ENCODE results near the gene MSRB3.

The MSRB3 gene

GRCh38 chr12:65329721-65330120, 51.2 kb downstream of the MSRB3 start:
- no peaks in the 10 kb centered on the region for H3K36me3 ChIP-seq (ENCODE audit: insufficient read depth, low read length)
- H3K4me2 ChIP-seq (ENCODE audit: low read length): no peak overlapping the region
- H3K9me3 ChIP-seq (replicated peaks; ENCODE audit: low read length): no peaks in the 10 kb centered on the region
- H3K4me3 ChIP-seq (ENCODE audit: low read length): no peak overlapping the region
- H3K4me1 ChIP-seq (ENCODE audit: control insufficient read depth, insufficient read depth, low read length): peaks cover 23% of the 10 kb centered on the region
- H3K27me3 ChIP-seq (ENCODE audit: control insufficient read depth, insufficient read depth, low read length): no peaks in the 10 kb centered on the region
- no peak overlapping the region for H3K9ac ChIP-seq (ENCODE audit: low read depth, low read length)

- H3K9ac ChIP-seq (ENCODE audit: low read depth, low read length): no peak overlapping the region
- no peaks in the 10 kb centered on the region for H3K9me3 ChIP-seq (replicated peaks; ENCODE audit: low read length)
- no peaks in the 10 kb centered on the region for H3K27me3 ChIP-seq (ENCODE audit: control insufficient read depth, insufficient read depth, low read length)
- no peak overlapping the region for H3K4me2 ChIP-seq (ENCODE audit: low read length)
- peaks cover 29% of the 10 kb centered on the region for H3K4me1 ChIP-seq (ENCODE audit: control insufficient read depth, insufficient read depth, low read length)
- no peak overlapping the region for H3K4me3 ChIP-seq (ENCODE audit: low read length)
- H3K36me3 ChIP-seq (ENCODE audit: insufficient read depth, low read length): no peaks in the 10 kb centered on the region
Observed at GRCh38 chr12:65330331-65330730, 51.8 kb downstream of the MSRB3 start.

- H3K4me1 ChIP-seq (ENCODE audit: control insufficient read depth, insufficient read depth, low read length): peaks cover 39% of the 10 kb centered on the region
- H3K9me3 ChIP-seq (replicated peaks; ENCODE audit: low read length): no peaks in the 10 kb centered on the region
- no peak overlapping the region for H3K4me2 ChIP-seq (ENCODE audit: low read length)
- no peaks in the 10 kb centered on the region for H3K27me3 ChIP-seq (ENCODE audit: control insufficient read depth, insufficient read depth, low read length)
- no peaks in the 10 kb centered on the region for H3K36me3 ChIP-seq (ENCODE audit: insufficient read depth, low read length)
- H3K4me3 ChIP-seq (ENCODE audit: low read length): no peak overlapping the region
- no peak overlapping the region for H3K9ac ChIP-seq (ENCODE audit: low read depth, low read length)
Observed at GRCh38 chr12:65331456-65331855, 53.0 kb downstream of the MSRB3 start.

GRCh38 chr12:65333649-65334048, 55.2 kb downstream of the MSRB3 start:
- Histone ChIP-seq H3K4me2 (ENCODE audit: low read length) (no peak overlapping the region), H3K36me3 (ENCODE audit: insufficient read depth, low read length) (no peaks in the 10 kb centered on the region), H3K4me3 (ENCODE audit: low read length) (no peak overlapping the region), H3K4me1 (ENCODE audit: control insufficient read depth, insufficient read depth, low read length) (peaks cover 22% of the 10 kb centered on the region), H3K27me3 (ENCODE audit: control insufficient read depth, insufficient read depth, low read length) (no peaks in the 10 kb centered on the region), H3K9me3 (replicated peaks; ENCODE audit: low read length) (no peaks in the 10 kb centered on the region), H3K9ac (ENCODE audit: low read depth, low read length) (no peak overlapping the region)

GRCh38 chr12:65334521-65334920, 56.0 kb downstream of the MSRB3 start:
- Histone ChIP-seq H3K36me3 (ENCODE audit: insufficient read depth, low read length) (no peaks in the 10 kb centered on the region), H3K27me3 (ENCODE audit: control insufficient read depth, insufficient read depth, low read length) (no peaks in the 10 kb centered on the region), H3K4me1 (ENCODE audit: control insufficient read depth, insufficient read depth, low read length) (peaks cover 22% of the 10 kb centered on the region), H3K9me3 (replicated peaks; ENCODE audit: low read length) (no peaks in the 10 kb centered on the region), H3K4me3 (ENCODE audit: low read length) (no peak overlapping the region), H3K9ac (ENCODE audit: low read depth, low read length) (peak overlapping the region; percentile 43), H3K4me2 (ENCODE audit: low read length) (no peak overlapping the region)

- Histone ChIP-seq H3K4me1 (ENCODE audit: control insufficient read depth, insufficient read depth, low read length) (peaks cover 22% of the 10 kb centered on the region), H3K27me3 (ENCODE audit: control insufficient read depth, insufficient read depth, low read length) (no peaks in the 10 kb centered on the region), H3K9me3 (replicated peaks; ENCODE audit: low read length) (no peaks in the 10 kb centered on the region), H3K36me3 (ENCODE audit: insufficient read depth, low read length) (no peaks in the 10 kb centered on the region), H3K4me3 (ENCODE audit: low read length) (peak overlapping the region; percentile 17), H3K4me2 (ENCODE audit: low read length) (peak overlapping the region; percentile 71), H3K9ac (ENCODE audit: low read depth, low read length) (peak overlapping the region; percentile 65)
Observed at GRCh38 chr12:65335021-65335714, 56.7 kb downstream of the MSRB3 start.

- H3K9ac ChIP-seq (ENCODE audit: low read depth, low read length): peak overlapping the region; percentile 65
- H3K4me1 ChIP-seq (ENCODE audit: control insufficient read depth, insufficient read depth, low read length): peaks cover 22% of the 10 kb centered on the region
- H3K4me3 ChIP-seq (ENCODE audit: low read length): peak overlapping the region; percentile 17
- no peaks in the 10 kb centered on the region for H3K36me3 ChIP-seq (ENCODE audit: insufficient read depth, low read length)
- no peaks in the 10 kb centered on the region for H3K9me3 ChIP-seq (replicated peaks; ENCODE audit: low read length)
- no peaks in the 10 kb centered on the region for H3K27me3 ChIP-seq (ENCODE audit: control insufficient read depth, insufficient read depth, low read length)
- H3K4me2 ChIP-seq (ENCODE audit: low read length): peak overlapping the region; percentile 71
Observed at GRCh38 chr12:65335981-65336380, 57.5 kb downstream of the MSRB3 start.

- no peak overlapping the region for H3K4me2 ChIP-seq (ENCODE audit: low read length)
- H3K9ac ChIP-seq (ENCODE audit: low read depth, low read length): no peak overlapping the region
- no peak overlapping the region for H3K4me3 ChIP-seq (ENCODE audit: low read length)
- H3K27me3 ChIP-seq (ENCODE audit: control insufficient read depth, insufficient read depth, low read length): no peaks in the 10 kb centered on the region
- H3K36me3 ChIP-seq (ENCODE audit: insufficient read depth, low read length): no peaks in the 10 kb centered on the region
- H3K9me3 ChIP-seq (replicated peaks; ENCODE audit: low read length): no peaks in the 10 kb centered on the region
- H3K4me1 ChIP-seq (ENCODE audit: control insufficient read depth, insufficient read depth, low read length): peaks cover 22% of the 10 kb centered on the region
Observed at GRCh38 chr12:65339161-65339560, 60.7 kb downstream of the MSRB3 start.

GRCh38 chr12:65343230-65343629, 64.7 kb downstream of the MSRB3 start:
- no peak overlapping the region for H3K4me2 ChIP-seq (ENCODE audit: low read length)
- H3K27me3 ChIP-seq (ENCODE audit: control insufficient read depth, insufficient read depth, low read length): no peaks in the 10 kb centered on the region
- H3K36me3 ChIP-seq (ENCODE audit: insufficient read depth, low read length): no peaks in the 10 kb centered on the region
- H3K4me3 ChIP-seq (ENCODE audit: low read length): no peak overlapping the region
- H3K9me3 ChIP-seq (replicated peaks; ENCODE audit: low read length): no peaks in the 10 kb centered on the region
- H3K9ac ChIP-seq (ENCODE audit: low read depth, low read length): no peak overlapping the region
- H3K4me1 ChIP-seq (ENCODE audit: control insufficient read depth, insufficient read depth, low read length): no peaks in the 10 kb centered on the region

- Histone ChIP-seq H3K4me2 (ENCODE audit: low read length) (no peak overlapping the region), H3K36me3 (ENCODE audit: insufficient read depth, low read length) (no peaks in the 10 kb centered on the region), H3K27me3 (ENCODE audit: control insufficient read depth, insufficient read depth, low read length) (no peaks in the 10 kb centered on the region), H3K9me3 (replicated peaks; ENCODE audit: low read length) (no peaks in the 10 kb centered on the region), H3K9ac (ENCODE audit: low read depth, low read length) (no peak overlapping the region), H3K4me1 (ENCODE audit: control insufficient read depth, insufficient read depth, low read length) (no peaks in the 10 kb centered on the region), H3K4me3 (ENCODE audit: low read length) (no peak overlapping the region)
Observed at GRCh38 chr12:65343801-65344200, 65.3 kb downstream of the MSRB3 start.

GRCh38 chr12:65355461-65355860, 77.0 kb downstream of the MSRB3 start:
- Histone ChIP-seq H3K4me2 (ENCODE audit: low read length) (no peak overlapping the region), H3K9me3 (replicated peaks; ENCODE audit: low read length) (no peaks in the 10 kb centered on the region)

More at GRCh38 chr12:65355461-65355860, 77.0 kb downstream of the MSRB3 start:
- Histone ChIP-seq H3K4me3 (ENCODE audit: low read length) (no peak overlapping the region), H3K4me1 (ENCODE audit: control insufficient read depth, insufficient read depth, low read length) (peaks cover 7% of the 10 kb centered on the region), H3K36me3 (ENCODE audit: insufficient read depth, low read length) (no peaks in the 10 kb centered on the region), H3K9ac (ENCODE audit: low read depth, low read length) (no peak overlapping the region), H3K27me3 (ENCODE audit: control insufficient read depth, insufficient read depth, low read length) (no peaks in the 10 kb centered on the region)
